HG03139 (cell line): ENCODE results near the gene PCDHGB1.
A peak's percentile ranks its signal among the peaks of the same experiment; 100 is the strongest.
"Not testable (repeated sequence)": the region's sequence is repeated elsewhere in the genome, so short reads cannot be mapped to it uniquely, and the experiment has no call there.

Source experiments
- ATAC-seq: cut with Tn5 transposase; IDR thresholded peaks from one replicate; pipeline ENCODE4 v1.9.1; 2021; ENCODE audit not compliant: unreplicated experiment

Gene PCDHGB1

GRCh38 chr5:141345327-141345726 lies 4.6 kb upstream of the PCDHGB1 start:
- no peak for ATAC-seq

- not testable (repeated sequence) for ATAC-seq
Measured at GRCh38 chr5:141346017-141346416, 3.9 kb upstream of the PCDHGB1 start.

- no peak for ATAC-seq
Measured at GRCh38 chr5:141351591-141351990, 1.7 kb downstream of the PCDHGB1 start.

- ATAC-seq = no peak
Measured at GRCh38 chr5:141354900-141355469, 5.1 kb downstream of the PCDHGB1 start, which contains the start of gene PCDHGA4. PCDHGA4 (plus strand) TSS chr5:141355021; CDS start chr5:141355108, 87 bp downstream.

- ATAC-seq = no peak
Measured at GRCh38 chr5:141355641-141356040, 5.7 kb downstream of the PCDHGB1 start.

GRCh38 chr5:141356133-141356532 lies 6.2 kb downstream of the PCDHGB1 start:
- no peak for ATAC-seq

- ATAC-seq = no peak
Measured at GRCh38 chr5:141356950-141357349, 7.1 kb downstream of the PCDHGB1 start.

- peak; percentile 67 for ATAC-seq
Measured at GRCh38 chr5:141359790-141360426, 10.0 kb downstream of the PCDHGB1 start, which contains the start of gene PCDHGB2. PCDHGB2 (plus strand) TSS chr5:141359994; CDS start chr5:141360136, 142 bp downstream.

GRCh38 chr5:141360685-141361084 lies 10.8 kb downstream of the PCDHGB1 start:
- ATAC-seq = no peak

- ATAC-seq = no peak
Measured at GRCh38 chr5:141362719-141363118, 12.8 kb downstream of the PCDHGB1 start.

- ATAC-seq = no peak
Measured at GRCh38 chr5:141363952-141364660, 14.2 kb downstream of the PCDHGB1 start, which contains the start of gene PCDHGA5. PCDHGA5 (plus strand) TSS chr5:141364162; CDS start chr5:141364331, 169 bp downstream.

- ATAC-seq = no peak
Measured at GRCh38 chr5:141366016-141366896, 16.4 kb downstream of the PCDHGB1 start.

GRCh38 chr5:141369994-141370848 lies 20.3 kb downstream of the PCDHGB1 start, which contains the start of gene PCDHGB3:
PCDHGB3 (plus strand) TSS chr5:141370242; CDS start chr5:141370395, 153 bp downstream.
- peak; percentile 86 for ATAC-seq

- ATAC-seq = no peak
Measured at GRCh38 chr5:141371572-141372475, 21.9 kb downstream of the PCDHGB1 start.

- no peak for ATAC-seq
Measured at GRCh38 chr5:141373673-141374317, 23.9 kb downstream of the PCDHGB1 start, which contains the start of gene PCDHGA6. PCDHGA6 (plus strand) TSS chr5:141373891; CDS start chr5:141374084, 193 bp downstream.

GRCh38 chr5:141374627-141375026 lies 24.7 kb downstream of the PCDHGB1 start:
- ATAC-seq = no peak

GRCh38 chr5:141375444-141376155 lies 25.7 kb downstream of the PCDHGB1 start:
- ATAC-seq = not testable (repeated sequence)
